K562 (cell line): ENCODE measurements around the gene FARP1. TPM values are rescaled to one million over a fixed set of nuclear protein-coding genes. Genes with fewer than 3 reads are reported as not detected.

Source experiments
- ATAC-seq: fragments of 200-7000 bp; cut with Tn5 transposase; 3 replicates; pipeline ENCODE4 v1.9.1; 2020; ENCODE audit warnings: moderate library complexity
- BruUV-seq: library from RNA; stranded (reverse); fragments of 400-500 nt; replicated peaks from 2 replicates; lab custom pipeline; 2021; lab: Mats Ljungman, UMichigan
- CTCF ChIA-PET: fragments of 300-600 bp; formaldehyde crosslinking; extraction: SDS; loops from one replicate; lab custom pipeline; 2021; ENCODE audit warnings: low intra/inter-chr PET ratio; lab: Yijun Ruan, JAX
- POLR2A ChIA-PET: fragments of 300-600, 350-650 bp; sonication (Branson Sonifier 250); formaldehyde crosslinking; extraction: SDS; loops from one replicate; lab custom pipeline; 2021; ENCODE audit warnings: antibody characterized with exemption, inconsistent platforms; lab: Yijun Ruan, JAX
- DNase-seq, 4 experiments: peaks; one replicate each; pipeline versions ENCODE4 v3.0.0 to v3.0.0-alpha.2; 2011 to 2018; ENCODE audit warnings: low spot score in 3 of 4, mixed read lengths in 3 of 4; ENCODE audit errors: extremely low read depth in 1 of 4
- FAIRE-seq: peaks from 2 replicates; lab custom pipeline; 2011; peaks lifted over from hg19 to GRCh38; lab: Jason Lieb, UNC
- H2AFZ ChIP-seq: 2 replicates; pipeline ENCODE4 v1.6.0; 2011; ENCODE audit warnings: low read depth, low read length, control low read depth, inconsistent platforms
- H3K27ac ChIP-seq: fragments of 200-600 bp; 3 replicates; pipeline ENCODE4 v1.8.0; 2011; ENCODE audit warnings: low read depth, mild to moderate bottlenecking, control low read depth, inconsistent platforms, low read length, moderate library complexity, mixed read lengths; ENCODE audit errors: extremely low read depth
- H3K27me3 ChIP-seq, 2 experiments: fragments of 300-600 bp in 1 of 2; 2 replicates in 1 of 2; 3 replicates in 1 of 2; pipeline versions ENCODE4 v1.6.0 to v1.8.0; 2011; ENCODE audit warnings: inconsistent platforms in 2 of 2, low read length in 2 of 2, mild to moderate bottlenecking in 1 of 2, mixed read lengths in 1 of 2, moderate library complexity in 1 of 2; ENCODE audit not compliant: control insufficient read depth in 2 of 2, insufficient read depth in 2 of 2
- H3K36me3 ChIP-seq: fragments of 300-600 bp; 3 replicates; pipeline ENCODE4 v1.8.0; 2011; ENCODE audit warnings: mild to moderate bottlenecking, low read length, inconsistent platforms; ENCODE audit not compliant: control insufficient read depth, insufficient read depth
- H3K4me1 ChIP-seq, 2 experiments: fragments of 200-600 bp in 1 of 2; replicated peaks in 1 of 2; 2 replicates in 1 of 2; 3 replicates in 1 of 2; pipeline versions ENCODE4 v1.5.1 to v1.8.0; 2011; ENCODE audit warnings: inconsistent platforms in 2 of 2, low read length in 2 of 2, mild to moderate bottlenecking in 1 of 2, mixed read lengths in 1 of 2, moderate library complexity in 1 of 2; ENCODE audit not compliant: control insufficient read depth in 2 of 2, insufficient read depth in 2 of 2
- H3K4me2 ChIP-seq: 2 replicates; pipeline ENCODE4 v1.6.1; 2011; ENCODE audit warnings: low read length, control low read depth, inconsistent platforms, mixed read lengths; ENCODE audit not compliant: insufficient read depth
- H3K4me3 ChIP-seq: fragments of 200-600 bp; sonication (generic), shearing (Covaris generic); 2 replicates; pipeline ENCODE4 v1.5.1; 2016; ENCODE audit warnings: control low read depth, inconsistent platforms
- H3K79me2 ChIP-seq: fragments of 200-600 bp; 3 replicates; pipeline ENCODE4 v1.8.0; 2011; ENCODE audit warnings: low read length, inconsistent platforms; ENCODE audit not compliant: control insufficient read depth, insufficient read depth
- H3K9ac ChIP-seq, 2 experiments: 2 replicates each; pipeline versions ENCODE4 v1.6.0 to v1.6.1; 2011; ENCODE audit warnings: low read depth in 2 of 2, low read length in 2 of 2, control low read depth in 1 of 2, inconsistent platforms in 1 of 2, mild to moderate bottlenecking in 1 of 2, mixed read lengths in 1 of 2; ENCODE audit not compliant: insufficient read depth in 1 of 2
- H3K9me1 ChIP-seq: one replicate; pipeline ENCODE4 v1.6.0; 2011; ENCODE audit warnings: inconsistent platforms, mild to moderate bottlenecking, low read length, moderate library complexity; ENCODE audit not compliant: control insufficient read depth, insufficient read depth
- H3K9me3 ChIP-seq: replicated peaks from 2 replicates; pipeline ENCODE4 v1.5.1; 2011; ENCODE audit warnings: low read depth, low read length, inconsistent platforms; ENCODE audit not compliant: control insufficient read depth, insufficient read depth
- H4K20me1 ChIP-seq: replicated peaks from 2 replicates; pipeline ENCODE4 v1.6.1; 2011; ENCODE audit warnings: low read length, inconsistent platforms, mixed read lengths; ENCODE audit not compliant: control insufficient read depth, insufficient read depth
- HMBOX1 ChIP-seq: sonication (generic); IDR thresholded peaks from 2 replicates; pipeline ENCODE4 v1.6.1; 2016
- PYGO2 ChIP-seq: fragments of 450-650 bp; IDR thresholded peaks from 2 replicates; pipeline ENCODE4 v1.6.1; 2016; ENCODE audit warnings: mild to moderate bottlenecking, missing genetic modification characterization, moderate library complexity, missing compliant biosample characterization
- WGBS: fragments of 100-300 bp; shearing (Covaris generic); methylation state at CpG from one replicate; pipeline ENCODE4 v1.1.6; 2016; ENCODE audit warnings: low coverage, mixed read lengths; ENCODE audit not compliant: insufficient coverage; ENCODE audit errors: missing lambda C conversion rate; 5-methylcytosine and 5-hydroxymethylcytosine counted together
- in situ Hi-C: fragments of 300-500 bp; cut with MboI; formaldehyde crosslinking; loops from 4 replicates; pipeline ENCODE4 v1.15.0; 2018; ENCODE audit warnings: inconsistent platforms, mixed read lengths
- intact Hi-C: fragments of 100-400 bp; cut with micrococcal nuclease; formaldehyde crosslinking; loops from 2 replicates; pipeline ENCODE4 v1.14.2; 2022
- polyA plus RNA-seq, 8 experiments: library from polyadenylated mRNA; depleted of rRNA in 4 of 8; stranded (reverse) in 5 of 8; unstranded in 3 of 8; fragments of >200 nt; fragmentation: Nextera tagmentation in 2 of 8; fragmentation: Illumina TruSeq in 1 of 8; extraction: Ambion mirVana in 2 of 8; extraction: Trizol in 1 of 8; gene quantifications; 2 replicates each; pipeline versions ENCODE4 v1.2.1 to v1.2.3, GENCODE V29; 2011 to 2014; ENCODE audit warnings: inconsistent platforms in 1 of 8, missing spikeins in 1 of 8
- total RNA-seq, 7 experiments: library from RNA; depleted of rRNA in 6 of 7; stranded (reverse); fragments of >200 nt in 6 of 7; fragmentation: Illumina TruSeq in 2 of 7; extraction: Trizol in 2 of 7; gene quantifications; 2 replicates each; pipeline versions ENCODE4 v1.2.1 to v1.2.3, GENCODE V29; 2011 to 2021; ENCODE audit warnings: low replicate concordance in 1 of 7
- TF ChIP-seq, protein P1 (sequence below): fragments of 450-650 bp; IDR thresholded peaks from 2 replicates; pipeline ENCODE4 v1.6.1; 2016; ENCODE audit warnings: mild to moderate bottlenecking, moderate library complexity

Gene FARP1
- total and polyA plus RNA-seq, 9 of the 15 experiments (the other 6 are each of a cell fraction or from before 2014, with no cell fraction given), result 0.03 to 0.29 (median 0.05) TPM; not detected in 3

DNA sequence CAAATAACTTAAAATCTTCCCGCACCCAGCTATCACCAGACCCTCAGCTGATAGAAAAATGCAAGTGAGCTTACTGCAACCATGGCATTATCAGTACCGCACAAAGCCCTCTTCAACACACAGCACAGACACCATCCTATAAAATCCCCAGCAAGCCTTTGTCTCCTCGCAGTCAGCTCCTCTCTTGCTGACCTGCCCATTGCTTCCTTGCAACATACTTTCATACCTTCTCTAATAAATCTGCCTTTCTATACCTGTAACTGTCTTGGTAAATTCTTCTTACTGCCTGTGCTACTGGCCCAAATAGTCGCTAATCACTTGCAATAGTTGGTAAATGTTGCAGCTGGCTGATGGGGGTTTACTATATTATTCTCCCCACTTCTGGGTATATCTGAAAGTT, 43.3 kb upstream of the FARP1 start:
- Histone ChIP-seq H3K9me3 (no peaks in the 10 kb centered on the region), H3K27ac (no peak overlapping the region), H4K20me1 (no peaks in the 10 kb centered on the region), H3K9me1 (no peaks in the 10 kb centered on the region), H3K4me3 (no peak overlapping the region), H2AFZ (no peak overlapping the region), H3K79me2 (no peaks in the 10 kb centered on the region), H3K27me3 (peaks cover 0 to 4% of the 10 kb centered on the region in 2 experiments; a peak in 1 of 5 replicates), H3K4me2 (no peak overlapping the region), H3K36me3 (no peaks in the 10 kb centered on the region), H3K9ac (no peak overlapping the region), H3K4me1 (no peaks in the 10 kb centered on the region)
- ChIA-PET CTCF (no interaction called here), POLR2A (no interaction called here)
- ATAC-seq (no peak), DNase-seq (no peak), FAIRE-seq (no peak)
- no peak for TF ChIP-seq PYGO2 (tag)
- TF ChIP-seq HMBOX1, result no peak
- TF ChIP-seq, protein P1, sequence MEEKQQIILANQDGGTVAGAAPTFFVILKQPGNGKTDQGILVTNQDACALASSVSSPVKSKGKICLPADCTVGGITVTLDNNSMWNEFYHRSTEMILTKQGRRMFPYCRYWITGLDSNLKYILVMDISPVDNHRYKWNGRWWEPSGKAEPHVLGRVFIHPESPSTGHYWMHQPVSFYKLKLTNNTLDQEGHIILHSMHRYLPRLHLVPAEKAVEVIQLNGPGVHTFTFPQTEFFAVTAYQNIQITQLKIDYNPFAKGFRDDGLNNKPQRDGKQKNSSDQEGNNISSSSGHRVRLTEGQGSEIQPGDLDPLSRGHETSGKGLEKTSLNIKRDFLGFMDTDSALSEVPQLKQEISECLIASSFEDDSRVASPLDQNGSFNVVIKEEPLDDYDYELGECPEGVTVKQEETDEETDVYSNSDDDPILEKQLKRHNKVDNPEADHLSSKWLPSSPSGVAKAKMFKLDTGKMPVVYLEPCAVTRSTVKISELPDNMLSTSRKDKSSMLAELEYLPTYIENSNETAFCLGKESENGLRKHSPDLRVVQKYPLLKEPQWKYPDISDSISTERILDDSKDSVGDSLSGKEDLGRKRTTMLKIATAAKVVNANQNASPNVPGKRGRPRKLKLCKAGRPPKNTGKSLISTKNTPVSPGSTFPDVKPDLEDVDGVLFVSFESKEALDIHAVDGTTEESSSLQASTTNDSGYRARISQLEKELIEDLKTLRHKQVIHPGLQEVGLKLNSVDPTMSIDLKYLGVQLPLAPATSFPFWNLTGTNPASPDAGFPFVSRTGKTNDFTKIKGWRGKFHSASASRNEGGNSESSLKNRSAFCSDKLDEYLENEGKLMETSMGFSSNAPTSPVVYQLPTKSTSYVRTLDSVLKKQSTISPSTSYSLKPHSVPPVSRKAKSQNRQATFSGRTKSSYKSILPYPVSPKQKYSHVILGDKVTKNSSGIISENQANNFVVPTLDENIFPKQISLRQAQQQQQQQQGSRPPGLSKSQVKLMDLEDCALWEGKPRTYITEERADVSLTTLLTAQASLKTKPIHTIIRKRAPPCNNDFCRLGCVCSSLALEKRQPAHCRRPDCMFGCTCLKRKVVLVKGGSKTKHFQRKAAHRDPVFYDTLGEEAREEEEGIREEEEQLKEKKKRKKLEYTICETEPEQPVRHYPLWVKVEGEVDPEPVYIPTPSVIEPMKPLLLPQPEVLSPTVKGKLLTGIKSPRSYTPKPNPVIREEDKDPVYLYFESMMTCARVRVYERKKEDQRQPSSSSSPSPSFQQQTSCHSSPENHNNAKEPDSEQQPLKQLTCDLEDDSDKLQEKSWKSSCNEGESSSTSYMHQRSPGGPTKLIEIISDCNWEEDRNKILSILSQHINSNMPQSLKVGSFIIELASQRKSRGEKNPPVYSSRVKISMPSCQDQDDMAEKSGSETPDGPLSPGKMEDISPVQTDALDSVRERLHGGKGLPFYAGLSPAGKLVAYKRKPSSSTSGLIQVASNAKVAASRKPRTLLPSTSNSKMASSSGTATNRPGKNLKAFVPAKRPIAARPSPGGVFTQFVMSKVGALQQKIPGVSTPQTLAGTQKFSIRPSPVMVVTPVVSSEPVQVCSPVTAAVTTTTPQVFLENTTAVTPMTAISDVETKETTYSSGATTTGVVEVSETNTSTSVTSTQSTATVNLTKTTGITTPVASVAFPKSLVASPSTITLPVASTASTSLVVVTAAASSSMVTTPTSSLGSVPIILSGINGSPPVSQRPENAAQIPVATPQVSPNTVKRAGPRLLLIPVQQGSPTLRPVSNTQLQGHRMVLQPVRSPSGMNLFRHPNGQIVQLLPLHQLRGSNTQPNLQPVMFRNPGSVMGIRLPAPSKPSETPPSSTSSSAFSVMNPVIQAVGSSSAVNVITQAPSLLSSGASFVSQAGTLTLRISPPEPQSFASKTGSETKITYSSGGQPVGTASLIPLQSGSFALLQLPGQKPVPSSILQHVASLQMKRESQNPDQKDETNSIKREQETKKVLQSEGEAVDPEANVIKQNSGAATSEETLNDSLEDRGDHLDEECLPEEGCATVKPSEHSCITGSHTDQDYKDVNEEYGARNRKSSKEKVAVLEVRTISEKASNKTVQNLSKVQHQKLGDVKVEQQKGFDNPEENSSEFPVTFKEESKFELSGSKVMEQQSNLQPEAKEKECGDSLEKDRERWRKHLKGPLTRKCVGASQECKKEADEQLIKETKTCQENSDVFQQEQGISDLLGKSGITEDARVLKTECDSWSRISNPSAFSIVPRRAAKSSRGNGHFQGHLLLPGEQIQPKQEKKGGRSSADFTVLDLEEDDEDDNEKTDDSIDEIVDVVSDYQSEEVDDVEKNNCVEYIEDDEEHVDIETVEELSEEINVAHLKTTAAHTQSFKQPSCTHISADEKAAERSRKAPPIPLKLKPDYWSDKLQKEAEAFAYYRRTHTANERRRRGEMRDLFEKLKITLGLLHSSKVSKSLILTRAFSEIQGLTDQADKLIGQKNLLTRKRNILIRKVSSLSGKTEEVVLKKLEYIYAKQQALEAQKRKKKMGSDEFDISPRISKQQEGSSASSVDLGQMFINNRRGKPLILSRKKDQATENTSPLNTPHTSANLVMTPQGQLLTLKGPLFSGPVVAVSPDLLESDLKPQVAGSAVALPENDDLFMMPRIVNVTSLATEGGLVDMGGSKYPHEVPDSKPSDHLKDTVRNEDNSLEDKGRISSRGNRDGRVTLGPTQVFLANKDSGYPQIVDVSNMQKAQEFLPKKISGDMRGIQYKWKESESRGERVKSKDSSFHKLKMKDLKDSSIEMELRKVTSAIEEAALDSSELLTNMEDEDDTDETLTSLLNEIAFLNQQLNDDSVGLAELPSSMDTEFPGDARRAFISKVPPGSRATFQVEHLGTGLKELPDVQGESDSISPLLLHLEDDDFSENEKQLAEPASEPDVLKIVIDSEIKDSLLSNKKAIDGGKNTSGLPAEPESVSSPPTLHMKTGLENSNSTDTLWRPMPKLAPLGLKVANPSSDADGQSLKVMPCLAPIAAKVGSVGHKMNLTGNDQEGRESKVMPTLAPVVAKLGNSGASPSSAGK, result no peak
- in situ Hi-C loops, result no loop called here
- BruUV-seq, result no TSS peak
- intact Hi-C loops, result no loop called here
- 3% methylated on average over 4 of the region's 4 CpGs for WGBS
